Measurements from ENCODE around the gene SMPDL3B. TPM values are rescaled to one million over a fixed set of nuclear protein-coding genes. Genes with fewer than 3 reads are reported as not detected.
A peak's percentile ranks its signal among the peaks of the same experiment; 100 is the strongest.

Gene SMPDL3B
- total RNA-seq, 2 donors from 2014 or later: 2.0 to 7.7 TPM

DNA sequence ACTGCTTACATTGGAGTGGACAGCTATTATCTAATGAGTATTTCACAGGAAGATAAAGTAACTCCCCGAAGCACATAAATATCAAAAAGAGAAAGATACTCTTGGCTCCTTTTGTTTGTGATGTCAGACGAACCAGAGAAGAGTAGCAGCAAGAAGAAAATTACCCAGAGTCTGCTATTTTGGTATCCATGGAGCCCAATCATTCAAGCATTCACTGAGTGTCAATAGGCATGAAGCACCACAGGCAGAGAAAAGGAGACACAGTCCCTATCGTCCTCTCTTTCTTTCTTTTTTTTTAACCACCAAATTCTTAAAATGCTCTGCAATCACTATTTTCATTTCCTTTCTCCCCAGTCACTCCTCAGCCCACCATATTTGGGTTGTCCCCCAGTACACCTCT, 40.3 kb upstream of the SMPDL3B start:
- peaks cover 3 to 18% of the 10 kb centered on the region in 2 donors for H3K36me3 ChIP-seq

DNA sequence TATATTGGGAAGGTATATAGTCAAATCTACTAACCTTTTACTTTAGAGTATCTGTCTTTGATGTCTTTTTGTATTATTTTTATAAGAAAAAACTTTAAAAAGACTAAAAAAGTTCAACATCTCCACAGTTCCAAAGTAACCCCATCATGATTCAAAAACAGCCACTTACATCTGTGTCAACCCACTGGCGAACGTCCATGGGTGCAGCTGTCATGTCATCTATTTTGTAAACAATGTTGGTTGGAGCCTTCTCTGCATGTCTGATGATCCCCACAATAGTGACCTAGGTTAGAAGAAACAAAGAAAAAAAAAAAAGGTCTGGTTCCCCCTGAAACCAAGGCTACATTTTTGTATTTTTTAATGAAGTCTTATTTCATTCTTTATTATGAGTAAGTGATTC, 28.0 kb upstream of the SMPDL3B start:
- no peaks in the 10 kb centered on the region for H3K4me1 ChIP-seq (replicated peaks)
- no peak overlapping the region for H3K4me3 ChIP-seq
- DNase-seq (ENCODE audit: low spot score): no peak
- intact Hi-C loops (cut with DNase I): no loop called here
- H3K27ac ChIP-seq: no peak overlapping the region
- no peak for TF ChIP-seq POLR2A (IDR thresholded peaks at IDR 0.05)
- TF ChIP-seq, protein P1, sequence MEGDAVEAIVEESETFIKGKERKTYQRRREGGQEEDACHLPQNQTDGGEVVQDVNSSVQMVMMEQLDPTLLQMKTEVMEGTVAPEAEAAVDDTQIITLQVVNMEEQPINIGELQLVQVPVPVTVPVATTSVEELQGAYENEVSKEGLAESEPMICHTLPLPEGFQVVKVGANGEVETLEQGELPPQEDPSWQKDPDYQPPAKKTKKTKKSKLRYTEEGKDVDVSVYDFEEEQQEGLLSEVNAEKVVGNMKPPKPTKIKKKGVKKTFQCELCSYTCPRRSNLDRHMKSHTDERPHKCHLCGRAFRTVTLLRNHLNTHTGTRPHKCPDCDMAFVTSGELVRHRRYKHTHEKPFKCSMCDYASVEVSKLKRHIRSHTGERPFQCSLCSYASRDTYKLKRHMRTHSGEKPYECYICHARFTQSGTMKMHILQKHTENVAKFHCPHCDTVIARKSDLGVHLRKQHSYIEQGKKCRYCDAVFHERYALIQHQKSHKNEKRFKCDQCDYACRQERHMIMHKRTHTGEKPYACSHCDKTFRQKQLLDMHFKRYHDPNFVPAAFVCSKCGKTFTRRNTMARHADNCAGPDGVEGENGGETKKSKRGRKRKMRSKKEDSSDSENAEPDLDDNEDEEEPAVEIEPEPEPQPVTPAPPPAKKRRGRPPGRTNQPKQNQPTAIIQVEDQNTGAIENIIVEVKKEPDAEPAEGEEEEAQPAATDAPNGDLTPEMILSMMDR (IDR thresholded peaks at IDR 0.05): no peak
- TF ChIP-seq POLR2AphosphoS5 (IDR thresholded peaks at IDR 0.05): no peak
- no peaks in the 10 kb centered on the region for H3K27me3 ChIP-seq (replicated peaks; ENCODE audit: insufficient read depth)
- H3K9me3 ChIP-seq: no peaks in the 10 kb centered on the region
- H3K36me3 ChIP-seq: peaks cover 0 to 4% of the 10 kb centered on the region in 2 donors
- 87% methylated on average over 2 of the region's 2 CpGs for WGBS

More for the DNA sequence above, 40.3 kb upstream of the SMPDL3B start:
- 72% methylated on average over 3 of the region's 3 CpGs for WGBS
- no peaks in the 10 kb centered on the region for H3K9me3 ChIP-seq
- H3K4me3 ChIP-seq: no peak overlapping the region
- intact Hi-C loops (cut with DNase I): no loop called here
- DNase-seq (ENCODE audit: low spot score): no peak
- no peak for TF ChIP-seq POLR2A (IDR thresholded peaks at IDR 0.05)
- no peak for TF ChIP-seq POLR2AphosphoS5 (IDR thresholded peaks at IDR 0.05)
- TF ChIP-seq, protein P1 (IDR thresholded peaks at IDR 0.05): no peak
- no peaks in the 10 kb centered on the region for H3K27me3 ChIP-seq (replicated peaks; ENCODE audit: insufficient read depth)
- no peak overlapping the region for H3K27ac ChIP-seq
- no peaks in the 10 kb centered on the region for H3K4me1 ChIP-seq (replicated peaks)

DNA sequence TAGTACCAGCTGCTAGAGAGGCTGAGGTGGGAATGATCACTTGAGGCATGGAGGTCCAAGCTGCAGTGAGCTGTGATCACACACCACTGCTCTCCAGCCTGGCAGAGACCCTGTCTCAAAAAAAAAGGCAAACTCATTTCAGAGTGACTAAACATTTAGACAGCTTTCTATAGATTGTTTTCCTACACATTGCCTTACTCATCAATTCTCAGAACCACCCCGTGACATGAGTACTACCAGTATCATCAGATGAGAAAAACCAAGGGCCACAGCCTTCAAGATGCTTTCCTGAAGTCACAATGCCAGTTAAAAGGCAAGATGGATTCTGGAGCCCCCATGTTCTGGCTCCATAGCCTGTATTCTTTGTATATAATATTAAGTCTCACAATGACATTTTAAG, 22.4 kb upstream of the SMPDL3B start:
- H3K4me1 ChIP-seq (replicated peaks): no peaks in the 10 kb centered on the region
- H3K27me3 ChIP-seq (replicated peaks; ENCODE audit: insufficient read depth): no peaks in the 10 kb centered on the region
- no peak overlapping the region for H3K27ac ChIP-seq
- no peak for TF ChIP-seq POLR2AphosphoS5 (IDR thresholded peaks at IDR 0.05)
- TF ChIP-seq, protein P1 (IDR thresholded peaks at IDR 0.05): no peak
- TF ChIP-seq POLR2A (IDR thresholded peaks at IDR 0.05): no peak
- DNase-seq (ENCODE audit: low spot score): no peak
- peaks cover 0 to 4% of the 10 kb centered on the region in 2 donors for H3K36me3 ChIP-seq
- intact Hi-C loops (cut with DNase I): no loop called here
- H3K9me3 ChIP-seq: no peaks in the 10 kb centered on the region
- no peak overlapping the region for H3K4me3 ChIP-seq
- WGBS: 95% methylated on average over 1 of the region's 1 CpG

DNA sequence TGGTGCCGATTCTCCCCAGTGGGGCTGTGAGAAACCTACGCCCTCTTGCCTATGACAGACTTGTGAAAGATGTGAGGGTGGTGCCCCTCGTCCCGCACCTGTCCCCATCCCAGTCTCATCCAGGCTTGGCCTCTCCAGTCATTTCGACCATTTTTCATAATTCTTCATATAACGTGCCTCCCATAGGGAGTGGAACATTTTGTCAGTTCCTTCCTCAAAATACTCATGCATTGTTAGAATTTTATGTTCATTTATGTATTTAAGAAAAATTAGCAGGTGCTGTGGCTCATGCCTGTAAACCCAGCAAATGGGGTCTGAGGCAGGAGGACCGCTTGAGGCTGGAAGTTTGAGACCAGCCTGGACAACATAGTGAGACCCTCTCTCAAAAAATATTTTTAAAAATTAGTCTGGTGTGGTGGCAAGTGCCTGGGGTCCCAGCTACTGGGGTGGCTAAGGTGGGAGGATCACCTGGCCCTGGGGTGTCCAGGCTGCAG, 19.7 kb upstream of the SMPDL3B start:
- no peaks in the 10 kb centered on the region for H3K27me3 ChIP-seq (replicated peaks; ENCODE audit: insufficient read depth)
- H3K9me3 ChIP-seq: no peaks in the 10 kb centered on the region
- intact Hi-C loops (cut with DNase I): no loop called here
- TF ChIP-seq POLR2AphosphoS5 (IDR thresholded peaks at IDR 0.05): no peak
- TF ChIP-seq POLR2A (IDR thresholded peaks at IDR 0.05): no peak
- TF ChIP-seq, protein P1 (IDR thresholded peaks at IDR 0.05): no peak
- H3K27ac ChIP-seq: peak overlapping the region; percentile 59 to 83
- no peak for DNase-seq (ENCODE audit: low spot score)
- no peaks in the 10 kb centered on the region for H3K4me1 ChIP-seq (replicated peaks)
- WGBS: 67% methylated on average over 7 of the region's 7 CpGs
- peak overlapping the region in 1 of 2 donors; percentile 65 for H3K4me3 ChIP-seq
- H3K36me3 ChIP-seq: peaks cover 0 to 4% of the 10 kb centered on the region in 2 donors

DNA sequence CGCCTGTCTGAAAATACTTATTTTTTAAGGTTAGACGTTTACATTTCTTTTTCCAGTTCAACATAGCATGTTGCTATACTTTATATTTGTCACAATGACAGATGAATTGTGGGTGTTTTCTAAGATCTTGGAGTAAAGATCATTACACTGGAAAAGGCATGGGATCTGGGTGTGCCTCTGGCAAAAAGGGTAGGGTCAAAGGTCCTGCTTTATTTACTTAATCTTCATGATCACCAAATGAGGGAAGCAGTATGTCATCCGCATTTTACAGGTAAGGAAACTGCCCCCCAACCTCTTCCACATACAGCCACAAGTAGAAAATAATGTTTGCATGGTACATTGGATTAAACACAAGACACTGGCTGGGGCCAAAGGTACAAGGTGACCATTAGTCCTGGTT, 12.5 kb upstream of the SMPDL3B start:
- Histone ChIP-seq H3K9me3 (no peaks in the 10 kb centered on the region), H3K4me1 (replicated peaks) (no peaks in the 10 kb centered on the region), H3K27ac (no peak overlapping the region), H3K36me3 (no peaks in the 10 kb centered on the region), H3K4me3 (no peak overlapping the region), H3K27me3 (replicated peaks; ENCODE audit: insufficient read depth) (no peaks in the 10 kb centered on the region)
- no peak for DNase-seq (ENCODE audit: low spot score)
- WGBS: 86% methylated on average over 3 of the region's 3 CpGs
- intact Hi-C loops (cut with DNase I): no loop called here
- TF ChIP-seq POLR2A (IDR thresholded peaks at IDR 0.05): no peak

Data from prostate gland (tissue), 2 donors.